Measurements from ENCODE around the gene AKAP13. TPM values are rescaled to one million over a fixed set of nuclear protein-coding genes. Genes with fewer than 3 reads are reported as not detected.

AKAP13 gene
- polyA plus RNA-seq, 1 experiment: 15.5 TPM

DNA sequence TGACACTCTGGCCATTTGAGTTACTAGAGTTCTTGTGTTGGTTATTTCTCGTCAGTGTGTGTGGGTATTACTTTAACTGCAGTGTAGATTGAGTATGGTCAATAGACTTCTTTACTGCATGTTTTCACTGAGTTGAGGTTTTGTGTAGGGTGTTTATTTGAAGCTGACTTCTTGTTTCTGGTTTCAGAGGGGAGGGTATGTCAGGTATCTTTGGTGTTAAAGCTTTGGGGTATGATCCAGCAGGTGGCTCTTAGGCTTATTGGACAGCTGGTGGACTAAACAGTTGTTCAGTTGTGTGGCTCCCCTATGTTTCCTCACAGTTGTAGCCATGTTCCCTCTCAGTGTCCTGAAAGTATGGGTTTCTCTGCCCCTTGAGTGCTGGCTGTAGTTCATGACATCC lies 72.0 kb downstream of the AKAP13 start:
- CTCF ChIA-PET: no interaction called here

DNA sequence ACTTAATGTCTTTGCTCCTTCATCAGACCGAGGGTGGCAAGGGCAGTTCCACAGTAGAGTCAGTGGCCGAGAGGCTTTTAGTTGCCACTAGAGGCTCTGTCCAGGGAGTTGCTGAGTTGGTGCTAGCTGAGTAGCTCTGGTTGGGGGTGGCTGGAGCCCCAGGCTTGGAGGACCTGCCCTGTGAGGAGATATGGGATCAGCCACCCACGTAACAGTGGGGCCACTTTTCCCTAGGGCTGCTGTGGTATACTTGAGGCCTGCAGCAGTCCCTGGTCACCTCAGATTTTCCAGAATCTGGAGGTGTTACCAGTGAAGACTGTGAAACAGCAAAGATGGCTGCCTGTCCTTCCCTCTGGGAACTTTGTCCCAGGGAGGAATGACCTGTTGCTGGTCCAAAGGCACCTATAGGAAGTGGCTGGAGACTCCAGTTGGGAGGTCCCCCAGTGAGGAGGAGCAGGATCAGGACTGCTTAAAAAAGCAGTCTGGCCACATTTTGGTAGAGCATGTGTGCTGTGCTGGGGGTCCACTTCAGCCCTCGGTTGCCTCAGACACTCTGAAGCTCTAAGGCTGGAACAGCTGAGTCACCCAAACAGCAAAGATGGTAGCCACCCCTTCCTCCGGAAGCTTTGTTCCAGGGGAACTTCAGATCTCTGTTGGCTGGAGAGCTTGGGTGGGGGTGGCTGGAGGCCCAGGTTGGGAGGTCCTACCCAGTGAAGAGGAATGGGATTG lies 72.9 kb downstream of the AKAP13 start:
- POLR2A ChIA-PET: interaction anchor here (0.5 kb wide), 1 partner anchor 24 kb away, joined by 3 read pairs; no protein-coding TSS in a partner anchor
- no peaks in the 10 kb centered on the region for H3K27me3 ChIP-seq (ENCODE audit: control insufficient read depth, insufficient read depth, low read length)
- DNase-seq (ENCODE audit: low read depth, low spot score): no peak
- TF ChIP-seq, protein P1, sequence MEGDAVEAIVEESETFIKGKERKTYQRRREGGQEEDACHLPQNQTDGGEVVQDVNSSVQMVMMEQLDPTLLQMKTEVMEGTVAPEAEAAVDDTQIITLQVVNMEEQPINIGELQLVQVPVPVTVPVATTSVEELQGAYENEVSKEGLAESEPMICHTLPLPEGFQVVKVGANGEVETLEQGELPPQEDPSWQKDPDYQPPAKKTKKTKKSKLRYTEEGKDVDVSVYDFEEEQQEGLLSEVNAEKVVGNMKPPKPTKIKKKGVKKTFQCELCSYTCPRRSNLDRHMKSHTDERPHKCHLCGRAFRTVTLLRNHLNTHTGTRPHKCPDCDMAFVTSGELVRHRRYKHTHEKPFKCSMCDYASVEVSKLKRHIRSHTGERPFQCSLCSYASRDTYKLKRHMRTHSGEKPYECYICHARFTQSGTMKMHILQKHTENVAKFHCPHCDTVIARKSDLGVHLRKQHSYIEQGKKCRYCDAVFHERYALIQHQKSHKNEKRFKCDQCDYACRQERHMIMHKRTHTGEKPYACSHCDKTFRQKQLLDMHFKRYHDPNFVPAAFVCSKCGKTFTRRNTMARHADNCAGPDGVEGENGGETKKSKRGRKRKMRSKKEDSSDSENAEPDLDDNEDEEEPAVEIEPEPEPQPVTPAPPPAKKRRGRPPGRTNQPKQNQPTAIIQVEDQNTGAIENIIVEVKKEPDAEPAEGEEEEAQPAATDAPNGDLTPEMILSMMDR (IDR thresholded peaks at IDR 0.05; ENCODE audit: low read depth, low read length): no peak
- no peak overlapping the region for H3K27ac ChIP-seq (ENCODE audit: low read depth, low read length)
- peaks cover 2% of the 10 kb centered on the region; the same call in 1 of the 2 replicates for H3K9me3 ChIP-seq (ENCODE audit: control insufficient read depth, insufficient read depth, low read length)
- H3K4me3 ChIP-seq (ENCODE audit: low read depth, low read length): no peak overlapping the region
- CTCF ChIA-PET: no interaction called here

More for the DNA sequence above, 72.0 kb downstream of the AKAP13 start:
- Histone ChIP-seq H3K9me3 (ENCODE audit: control insufficient read depth, insufficient read depth, low read length) (peaks cover 2% of the 10 kb centered on the region; the same call in 1 of the 2 replicates), H3K27ac (ENCODE audit: low read depth, low read length) (no peak overlapping the region), H3K4me3 (ENCODE audit: low read depth, low read length) (no peak overlapping the region), H3K27me3 (ENCODE audit: control insufficient read depth, insufficient read depth, low read length) (no peaks in the 10 kb centered on the region)
- no peak for DNase-seq (ENCODE audit: low read depth, low spot score)
- POLR2A ChIA-PET: no interaction called here
- TF ChIP-seq, protein P1 (IDR thresholded peaks at IDR 0.05; ENCODE audit: low read depth, low read length): no peak

DNA sequence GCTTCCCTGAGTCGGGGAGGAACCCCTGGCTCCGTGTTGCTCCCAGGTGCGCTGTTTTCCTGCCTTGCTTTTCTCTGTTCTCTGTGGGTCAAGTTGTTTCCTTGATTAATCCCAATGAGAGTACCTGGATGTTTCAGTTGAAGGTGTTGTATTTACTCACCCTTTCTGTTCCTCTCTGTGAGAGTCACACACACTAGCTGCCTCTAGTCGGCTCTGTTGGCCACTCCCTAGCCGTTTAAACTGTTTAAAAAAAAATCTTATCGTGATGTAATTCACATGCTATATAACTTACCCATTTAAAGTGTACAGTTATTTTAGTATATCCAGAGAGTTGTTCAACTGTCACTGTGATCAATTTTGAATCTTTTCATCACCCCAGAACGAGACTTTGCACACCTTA lies 74.0 kb downstream of the AKAP13 start:
- ChIA-PET CTCF (interaction anchor here (0.5 kb wide), 1 partner anchor 34 kb away, joined by 7 read pairs; no protein-coding TSS in a partner anchor), POLR2A (interaction anchor here (0.5 kb wide), 1 partner anchor 48 kb away, joined by 4 read pairs; no protein-coding TSS in a partner anchor)
- no peak overlapping the region for H3K4me3 ChIP-seq (ENCODE audit: low read depth, low read length)
- DNase-seq (ENCODE audit: low read depth, low spot score): no peak
- no peak overlapping the region for H3K27ac ChIP-seq (ENCODE audit: low read depth, low read length)
- H3K9me3 ChIP-seq (ENCODE audit: control insufficient read depth, insufficient read depth, low read length): peaks cover 2% of the 10 kb centered on the region; the same call in 1 of the 2 replicates
- no peaks in the 10 kb centered on the region for H3K27me3 ChIP-seq (ENCODE audit: control insufficient read depth, insufficient read depth, low read length)
- TF ChIP-seq, protein P1 (IDR thresholded peaks at IDR 0.05; ENCODE audit: low read depth, low read length): no peak

DNA sequence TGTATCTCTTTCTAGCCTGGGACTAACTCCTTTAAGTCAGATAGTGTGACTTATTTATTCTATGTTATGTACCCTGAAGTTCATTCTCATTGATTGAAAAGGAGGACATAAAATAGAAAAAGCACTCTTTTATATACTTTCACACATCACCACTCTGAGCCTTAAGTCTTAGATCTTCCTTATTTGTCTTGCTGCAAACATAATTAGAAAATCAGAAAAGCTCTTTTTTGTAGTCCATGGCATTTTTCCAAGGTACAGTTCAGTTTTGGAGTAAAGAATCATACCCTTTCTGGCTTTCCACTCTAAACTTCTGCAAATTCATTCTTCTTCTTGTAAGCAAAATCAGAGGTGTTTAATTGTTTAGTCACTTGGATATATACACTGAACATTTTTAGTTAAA lies 75.5 kb downstream of the AKAP13 start:
- H3K27ac ChIP-seq (ENCODE audit: low read depth, low read length): no peak overlapping the region
- no peak for DNase-seq (ENCODE audit: low read depth, low spot score)
- no peak overlapping the region for H3K4me3 ChIP-seq (ENCODE audit: low read depth, low read length)
- TF ChIP-seq, protein P1 (IDR thresholded peaks at IDR 0.05; ENCODE audit: low read depth, low read length): no peak
- ChIA-PET CTCF (interaction anchor here (0.6 kb wide), 1 partner anchor 136 kb away, joined by 9 read pairs; no protein-coding TSS in a partner anchor), POLR2A (no interaction called here)
- H3K27me3 ChIP-seq (ENCODE audit: control insufficient read depth, insufficient read depth, low read length): no peaks in the 10 kb centered on the region
- peaks cover 2% of the 10 kb centered on the region; the same call in 1 of the 2 replicates for H3K9me3 ChIP-seq (ENCODE audit: control insufficient read depth, insufficient read depth, low read length)

DNA sequence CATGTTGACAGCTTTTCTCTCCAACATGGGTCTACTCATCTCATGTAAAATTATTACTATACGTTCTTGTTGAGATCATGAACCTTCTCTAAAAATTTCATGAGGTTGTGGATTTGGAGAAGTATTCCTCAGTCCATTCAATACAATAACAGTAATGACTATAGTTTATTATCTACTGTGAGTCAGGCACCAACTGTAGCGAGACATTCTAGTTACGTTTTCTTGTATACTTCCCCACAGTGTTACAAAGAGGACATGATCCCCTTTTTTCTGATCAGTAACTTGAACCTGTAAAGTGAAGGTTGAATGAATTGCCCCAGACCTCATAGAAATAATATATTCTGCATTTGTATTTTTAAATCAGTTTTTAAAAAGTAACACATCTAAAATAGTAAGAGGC lies 76.4 kb downstream of the AKAP13 start:
- Histone ChIP-seq H3K27ac (ENCODE audit: low read depth, low read length) (no peak overlapping the region), H3K27me3 (ENCODE audit: control insufficient read depth, insufficient read depth, low read length) (no peaks in the 10 kb centered on the region), H3K4me3 (ENCODE audit: low read depth, low read length) (no peak overlapping the region), H3K9me3 (ENCODE audit: control insufficient read depth, insufficient read depth, low read length) (peaks cover 2% of the 10 kb centered on the region; the same call in 1 of the 2 replicates)
- no peak for DNase-seq (ENCODE audit: low read depth, low spot score)
- TF ChIP-seq, protein P1 (IDR thresholded peaks at IDR 0.05; ENCODE audit: low read depth, low read length): no peak
- ChIA-PET POLR2A (no interaction called here), CTCF (no interaction called here)

Measured in AG04450 (cell line).